Measurements from ENCODE around the gene TCF4.

TCF4 gene

GRCh38 chr18:55310044-55310676 is 277.8 kb downstream of the TCF4 start:
- no peak overlapping the region for H3K4me3 Mint-ChIP-seq
- H3K4me1 Mint-ChIP-seq (ENCODE audit: low read depth): no peaks in the 10 kb centered on the region
- H3K9me3 Mint-ChIP-seq: no peaks in the 10 kb centered on the region
- H3K27me3 Mint-ChIP-seq (ENCODE audit: low read depth): no peaks in the 10 kb centered on the region
- no peaks in the 10 kb centered on the region for H3K36me3 Mint-ChIP-seq (ENCODE audit: low read depth)
- H3K27ac Mint-ChIP-seq: no peak overlapping the region

- Mint-ChIP-seq H3K4me1 (ENCODE audit: low read depth) (no peaks in the 10 kb centered on the region), H3K36me3 (ENCODE audit: low read depth) (no peaks in the 10 kb centered on the region), H3K27ac (no peak overlapping the region)
Measured at GRCh38 chr18:55309249-55309648, 278.7 kb downstream of the TCF4 start.

GRCh38 chr18:55307505-55307904 is 280.5 kb downstream of the TCF4 start:
- Mint-ChIP-seq H3K4me3 (no peak overlapping the region), H3K4me1 (ENCODE audit: low read depth) (no peaks in the 10 kb centered on the region)

More at GRCh38 chr18:55309249-55309648, 278.7 kb downstream of the TCF4 start:
- no peak overlapping the region for H3K4me3 Mint-ChIP-seq
- no peaks in the 10 kb centered on the region for H3K9me3 Mint-ChIP-seq
- no peaks in the 10 kb centered on the region for H3K27me3 Mint-ChIP-seq (ENCODE audit: low read depth)

GRCh38 chr18:55306359-55307024 is 281.5 kb downstream of the TCF4 start:
- Mint-ChIP-seq H3K27ac (no peak overlapping the region), H3K4me1 (ENCODE audit: low read depth) (no peaks in the 10 kb centered on the region), H3K36me3 (ENCODE audit: low read depth) (no peaks in the 10 kb centered on the region), H3K27me3 (ENCODE audit: low read depth) (no peaks in the 10 kb centered on the region), H3K9me3 (no peaks in the 10 kb centered on the region), H3K4me3 (no peak overlapping the region)

More at GRCh38 chr18:55307505-55307904, 280.5 kb downstream of the TCF4 start:
- Mint-ChIP-seq H3K27me3 (ENCODE audit: low read depth) (no peaks in the 10 kb centered on the region), H3K9me3 (no peaks in the 10 kb centered on the region), H3K27ac (no peak overlapping the region), H3K36me3 (ENCODE audit: low read depth) (no peaks in the 10 kb centered on the region)

GRCh38 chr18:55302167-55302833 is 285.7 kb downstream of the TCF4 start:
- Mint-ChIP-seq H3K27me3 (ENCODE audit: low read depth) (no peaks in the 10 kb centered on the region), H3K27ac (no peak overlapping the region), H3K36me3 (ENCODE audit: low read depth) (no peaks in the 10 kb centered on the region), H3K4me1 (ENCODE audit: low read depth) (no peaks in the 10 kb centered on the region), H3K4me3 (no peak overlapping the region), H3K9me3 (no peaks in the 10 kb centered on the region)

- no peaks in the 10 kb centered on the region for H3K36me3 Mint-ChIP-seq (ENCODE audit: low read depth)
- H3K4me3 Mint-ChIP-seq: no peak overlapping the region
- no peak overlapping the region for H3K27ac Mint-ChIP-seq
- no peaks in the 10 kb centered on the region for H3K9me3 Mint-ChIP-seq
- H3K27me3 Mint-ChIP-seq (ENCODE audit: low read depth): no peaks in the 10 kb centered on the region
- no peaks in the 10 kb centered on the region for H3K4me1 Mint-ChIP-seq (ENCODE audit: low read depth)
Measured at GRCh38 chr18:55301824-55302166, 286.2 kb downstream of the TCF4 start.

GRCh38 chr18:55300936-55301531 is 287.0 kb downstream of the TCF4 start:
- Mint-ChIP-seq H3K4me1 (ENCODE audit: low read depth) (no peaks in the 10 kb centered on the region), H3K36me3 (ENCODE audit: low read depth) (no peaks in the 10 kb centered on the region), H3K27ac (no peak overlapping the region), H3K9me3 (no peaks in the 10 kb centered on the region), H3K27me3 (ENCODE audit: low read depth) (no peaks in the 10 kb centered on the region), H3K4me3 (no peak overlapping the region)

GRCh38 chr18:55300421-55300935 is 287.5 kb downstream of the TCF4 start:
- H3K27ac Mint-ChIP-seq: no peak overlapping the region
- no peaks in the 10 kb centered on the region for H3K27me3 Mint-ChIP-seq (ENCODE audit: low read depth)
- H3K4me1 Mint-ChIP-seq (ENCODE audit: low read depth): no peaks in the 10 kb centered on the region
- H3K9me3 Mint-ChIP-seq: no peaks in the 10 kb centered on the region
- H3K4me3 Mint-ChIP-seq: no peak overlapping the region
- H3K36me3 Mint-ChIP-seq (ENCODE audit: low read depth): no peaks in the 10 kb centered on the region

- Mint-ChIP-seq H3K27me3 (ENCODE audit: low read depth) (no peaks in the 10 kb centered on the region), H3K4me1 (ENCODE audit: low read depth) (no peaks in the 10 kb centered on the region), H3K27ac (no peak overlapping the region), H3K36me3 (ENCODE audit: low read depth) (no peaks in the 10 kb centered on the region), H3K9me3 (no peaks in the 10 kb centered on the region), H3K4me3 (no peak overlapping the region)
Measured at GRCh38 chr18:55296778-55297177, 291.2 kb downstream of the TCF4 start.

- no peaks in the 10 kb centered on the region for H3K27me3 Mint-ChIP-seq (ENCODE audit: low read depth)
- H3K36me3 Mint-ChIP-seq (ENCODE audit: low read depth): no peaks in the 10 kb centered on the region
- H3K4me3 Mint-ChIP-seq: no peak overlapping the region
- H3K9me3 Mint-ChIP-seq: no peaks in the 10 kb centered on the region
- H3K27ac Mint-ChIP-seq: no peak overlapping the region
- no peaks in the 10 kb centered on the region for H3K4me1 Mint-ChIP-seq (ENCODE audit: low read depth)
Measured at GRCh38 chr18:55296115-55296514, 291.9 kb downstream of the TCF4 start.

- Mint-ChIP-seq H3K27ac (no peak overlapping the region), H3K27me3 (ENCODE audit: low read depth) (no peaks in the 10 kb centered on the region), H3K4me3 (no peak overlapping the region), H3K9me3 (no peaks in the 10 kb centered on the region), H3K4me1 (ENCODE audit: low read depth) (no peaks in the 10 kb centered on the region), H3K36me3 (ENCODE audit: low read depth) (no peaks in the 10 kb centered on the region)
Measured at GRCh38 chr18:55290898-55291297, 297.1 kb downstream of the TCF4 start.

- Mint-ChIP-seq H3K4me3 (no peak overlapping the region), H3K36me3 (ENCODE audit: low read depth) (no peaks in the 10 kb centered on the region), H3K4me1 (ENCODE audit: low read depth) (no peaks in the 10 kb centered on the region), H3K9me3 (no peaks in the 10 kb centered on the region), H3K27me3 (ENCODE audit: low read depth) (no peaks in the 10 kb centered on the region), H3K27ac (no peak overlapping the region)
Measured at GRCh38 chr18:55289775-55290174, 298.2 kb downstream of the TCF4 start.

GRCh38 chr18:55289048-55289447 is 298.9 kb downstream of the TCF4 start:
- Mint-ChIP-seq H3K36me3 (ENCODE audit: low read depth) (no peaks in the 10 kb centered on the region), H3K9me3 (no peaks in the 10 kb centered on the region), H3K4me3 (no peak overlapping the region), H3K27ac (no peak overlapping the region), H3K27me3 (ENCODE audit: low read depth) (no peaks in the 10 kb centered on the region), H3K4me1 (ENCODE audit: low read depth) (no peaks in the 10 kb centered on the region)

GRCh38 chr18:55287935-55288868 is 299.8 kb downstream of the TCF4 start:
- Mint-ChIP-seq H3K27me3 (ENCODE audit: low read depth) (no peaks in the 10 kb centered on the region), H3K9me3 (no peaks in the 10 kb centered on the region), H3K4me3 (no peak overlapping the region), H3K27ac (no peak overlapping the region), H3K4me1 (ENCODE audit: low read depth) (no peaks in the 10 kb centered on the region), H3K36me3 (ENCODE audit: low read depth) (no peaks in the 10 kb centered on the region)

Measured in T-helper 1 cell treated with Interleukin-12 subunit alpha and Interleukin-12 subunit beta and Interleukin-4 antibody, amounts not matched to agents 30 μg/mL and 1 μg/mL, for 36 hours (primary cell).